A549 treated with DMSO at 1 μM for 4 hours (cell line): ENCODE data around the gene PNMA5. TPM values are rescaled to one million over a fixed set of nuclear protein-coding genes. Genes with fewer than 3 reads are reported as not detected.

Experiments used
- total RNA-seq: library from RNA; stranded (reverse); fragments of 200-300 nt; extraction: Qiagen RNA extraction; gene quantifications from 5 replicates; pipeline ENCODE4 v1.2.3, GENCODE V29; 2022; ENCODE audit warnings: low read depth

Gene PNMA5
- not detected in 5 replicates for total RNA-seq

DNA sequence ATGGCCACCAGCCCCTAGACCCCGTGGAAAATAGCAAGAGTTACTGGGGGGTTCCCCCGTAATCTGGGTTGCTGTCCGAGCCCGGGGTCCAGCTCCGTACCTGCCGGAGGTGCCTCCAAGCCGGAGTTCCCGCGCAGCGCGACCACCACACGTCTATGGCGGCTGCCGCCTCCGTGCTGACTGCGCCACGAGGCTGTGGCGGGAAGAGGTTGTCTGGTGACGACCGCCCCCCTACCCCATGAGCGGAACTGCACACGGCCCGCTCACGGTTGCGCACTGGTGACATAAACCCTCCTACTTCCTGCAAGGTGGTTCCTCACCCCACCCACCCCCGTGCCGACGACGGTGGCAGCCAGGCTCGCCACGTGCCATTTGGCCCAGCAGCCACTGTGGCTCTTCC, at the start of gene PNMA5:
Gene PNMA5 (minus strand): TSS at position 184 of the 400 bp plus-strand sequence. CDS start 2,518 bp downstream, outside the sequence.

Other genes with a start within 250 kb of the PNMA5 start
- gene MAGEA2, start 240.3 kb downstream of the PNMA5 start, total RNA-seq, result 0.07 to 0.13 TPM (median 0.09 TPM) in 3 of 5 replicates, not detected in the others
- not detected in 5 replicates for gene CSAG3, start 234.9 kb downstream of the PNMA5 start, total RNA-seq
- gene MAGEA6, start 224.4 kb downstream of the PNMA5 start, total RNA-seq, result 11.6 to 13.0 TPM (median 12.7 TPM) in 5 replicates
- gene CETN2, start 163.4 kb downstream of the PNMA5 start, total RNA-seq, result 68.5 to 78.5 TPM (median 73.4 TPM) in 5 replicates
- gene NSDHL, start 163.1 kb downstream of the PNMA5 start, total RNA-seq, result 39.7 to 43.4 TPM (median 41.6 TPM) in 5 replicates
- 6.3 to 8.1 TPM (median 7.4 TPM) in 5 replicates for gene ZNF185, start 96.0 kb downstream of the PNMA5 start, total RNA-seq
- 0.10 to 0.30 TPM (median 0.24 TPM) in 5 replicates for gene PNMA3, start 62.4 kb upstream of the PNMA5 start, total RNA-seq
- 4.3 to 5.3 TPM (median 4.8 TPM) in 5 replicates for gene PNMA6A, start 78.3 kb upstream of the PNMA5 start, total RNA-seq
- gene MAGEA1, start 185.2 kb upstream of the PNMA5 start, total RNA-seq, result 0.07 to 0.12 TPM (median 0.08 TPM) in 3 of 5 replicates, not detected in the others